Panc1 (cell line): ENCODE data around the gene ANO2. TPM values are rescaled to one million over a fixed set of nuclear protein-coding genes. Genes with fewer than 3 reads are reported as not detected.

ENCODE experiments used
- ATAC-seq: fragments of 200-7000 bp; cut with Tn5 transposase; 2 replicates; pipeline ENCODE4 v1.9.1; 2020; ENCODE audit warnings: mild to moderate bottlenecking, moderate library complexity
- BruUV-seq: library from RNA; stranded (reverse); fragments of 400-500 nt; replicated peaks from 2 replicates; lab custom pipeline; 2021; lab: Mats Ljungman, UMichigan
- CTCF ChIA-PET: fragments of 300-600 bp; sonication (Branson Sonifier 250); formaldehyde crosslinking; loops from one replicate; lab custom pipeline; 2022; ENCODE audit warnings: antibody characterized with exemption; lab: Charles Lee
- POLR2A ChIA-PET: fragments of 300-600 bp; sonication (Branson Sonifier 250); formaldehyde crosslinking; loops from one replicate; lab custom pipeline; 2022; ENCODE audit warnings: antibody characterized with exemption; lab: Charles Lee
- DNase-seq: peaks from one replicate; pipeline ENCODE4 v3.0.0-alpha.2; 2010; ENCODE audit warnings: low read depth, low spot score
- H3K27ac ChIP-seq: 2 replicates; pipeline ENCODE4 v1.5.1; 2011; ENCODE audit warnings: mild to moderate bottlenecking, low read length, inconsistent platforms
- H3K27me3 ChIP-seq: fragments of 200-500 bp; sonication (Bioruptor generic); 2 replicates; pipeline ENCODE4 v1.6.0; 2014; ENCODE audit warnings: low read length, inconsistent platforms; ENCODE audit not compliant: control insufficient read depth, insufficient read depth
- H3K36me3 ChIP-seq: fragments of 200-500 bp; sonication (Bioruptor generic); 2 replicates; pipeline ENCODE4 v1.5.1; 2014; ENCODE audit warnings: inconsistent platforms, mild to moderate bottlenecking, low read length, moderate library complexity; ENCODE audit not compliant: control insufficient read depth, insufficient read depth
- H3K4me1 ChIP-seq: 2 replicates; pipeline ENCODE4 v1.5.1; 2011; ENCODE audit warnings: inconsistent platforms, mild to moderate bottlenecking, low read length, moderate library complexity; ENCODE audit not compliant: control insufficient read depth, insufficient read depth
- H3K4me3 ChIP-seq, 2 experiments: 2 replicates each; pipeline ENCODE4 v1.5.1; 2011 to 2012; ENCODE audit warnings: low read depth in 2 of 2, low read length in 2 of 2, mild to moderate bottlenecking in 2 of 2, inconsistent platforms in 1 of 2, moderate library complexity in 1 of 2
- H3K9me3 ChIP-seq: fragments of 200-500 bp; sonication (Bioruptor generic); 2 replicates; pipeline ENCODE4 v1.5.1; 2014; ENCODE audit warnings: low read depth, mild to moderate bottlenecking, inconsistent platforms, low read length, moderate library complexity; ENCODE audit not compliant: control insufficient read depth, insufficient read depth
- CTCF ChIP-seq: fragments of 450-650 bp; IDR thresholded peaks from 2 replicates; pipeline ENCODE4 v1.5.1; 2017; ENCODE audit warnings: mild to moderate bottlenecking
- POLR2AphosphoS5 ChIP-seq: IDR thresholded peaks from 2 replicates; pipeline ENCODE4 v1.6.1; 2012; ENCODE audit warnings: mild to moderate bottlenecking, low read depth, low read length, moderate library complexity
- REST ChIP-seq, 2 experiments: IDR thresholded peaks; 2 replicates each; pipeline ENCODE4 v1.6.1; 2011 to 2012; ENCODE audit warnings: low read depth in 2 of 2, control low read depth in 1 of 2, low read length in 1 of 2, mild to moderate bottlenecking in 1 of 2, moderate library complexity in 1 of 2; ENCODE audit not compliant: insufficient read depth in 1 of 2
- SIN3A ChIP-seq: IDR thresholded peaks from 2 replicates; pipeline ENCODE4 v1.6.1; 2012; ENCODE audit warnings: low read depth, mild to moderate bottlenecking, low read length, moderate library complexity, borderline replicate concordance; ENCODE audit not compliant: insufficient read depth
- TCF7L2 ChIP-seq: IDR thresholded peaks from 2 replicates; pipeline ENCODE4 v1.6.1; 2011; ENCODE audit warnings: mild to moderate bottlenecking, low read depth, low read length, inconsistent platforms
- in situ Hi-C: cut with HindIII; loops from 2 replicates; pipeline ENCODE4 v1.10.0; 2016; ENCODE audit warnings: low sequenced_read_pairs, low pct_unique_long_range_greater_than_20kb
- intact Hi-C: fragments of 100-400 bp; cut with micrococcal nuclease; formaldehyde crosslinking; loops from one replicate; pipeline ENCODE4 v1.10.0; 2022; ENCODE audit not compliant: unreplicated experiment
- total RNA-seq: library from RNA; stranded (reverse); gene quantifications from one replicate; pipeline ENCODE4 v1.2.1, GENCODE V29; 2021; ENCODE audit not compliant: unreplicated experiment

Gene ANO2
- total RNA-seq, 1 experiment from 2014 or later, result not detected

GRCh38 chr12:5713599-5714081 is 231.4 kb downstream of the ANO2 start:
- CTCF ChIA-PET, result no interaction called here
- no peaks in the 10 kb centered on the region for H3K36me3 ChIP-seq
- H3K4me1 ChIP-seq, result no peaks in the 10 kb centered on the region
- intact Hi-C loops (no loop called here), in situ Hi-C loops (no loop called here)
- H3K27ac ChIP-seq, result no peak overlapping the region
- ATAC-seq (no peak), DNase-seq (no peak)
- no peaks in the 10 kb centered on the region for H3K9me3 ChIP-seq
- BruUV-seq, result no TSS peak
- H3K4me3 ChIP-seq, result no peak overlapping the region
- POLR2A ChIA-PET, result no interaction called here
- TF ChIP-seq REST (IDR thresholded peaks at IDR 0.05; ENCODE audit: insufficient read depth in 1 of 2, low read depth in 2 of 2, low read length in 1 of 2) (no peak), POLR2AphosphoS5 (no peak), CTCF (no peak), TCF7L2 (no peak), SIN3A (no peak)
- no peaks in the 10 kb centered on the region; the same call in 1 of the 2 replicates for H3K27me3 ChIP-seq

- intact Hi-C loops, result no loop called here
- ChIA-PET CTCF (no interaction called here), POLR2A (no interaction called here)
- Histone ChIP-seq H3K27me3 (no peaks in the 10 kb centered on the region), H3K4me3 (no peak overlapping the region), H3K9me3 (no peaks in the 10 kb centered on the region), H3K4me1 (no peaks in the 10 kb centered on the region), H3K27ac (no peak overlapping the region), H3K36me3 (no peaks in the 10 kb centered on the region)
- BruUV-seq, result no TSS peak
- in situ Hi-C loops, result no loop called here
- ATAC-seq (no peak), DNase-seq (no peak)
- TF ChIP-seq TCF7L2, result no peak
- no peak for TF ChIP-seq POLR2AphosphoS5
- no peak for TF ChIP-seq REST (IDR thresholded peaks at IDR 0.05; ENCODE audit: insufficient read depth in 1 of 2, low read depth in 2 of 2, low read length in 1 of 2)
- TF ChIP-seq CTCF, result no peak
Observed at GRCh38 chr12:5710260-5710878, 234.7 kb downstream of the ANO2 start.
